ENCODE data around the gene IFT22. TPM values are rescaled to one million over a fixed set of nuclear protein-coding genes. Genes with fewer than 3 reads are reported as not detected.
A peak's percentile ranks its signal among the peaks of the same experiment; 100 is the strongest.
"Not testable (repeated sequence)": the region's sequence is repeated elsewhere in the genome, so short reads cannot be mapped to it uniquely, and the experiment has no call there.

IFT22 gene
- total and polyA plus RNA-seq, 8 donors, result 18.8 to 51.0 (median 46.3) TPM

GRCh38 chr7:101273206-101273605 lies 48.4 kb downstream of the IFT22 start:
- no peak for ATAC-seq
- intact Hi-C loops (cut with DNase I), result no loop called here
- Histone ChIP-seq H3K9me3 (no peaks in the 10 kb centered on the region), H3K36me3 (no peaks in the 10 kb centered on the region), H3K4me1 (no peaks in the 10 kb centered on the region), H3K27me3 (peaks cover 0 to 27% of the 10 kb centered on the region in 2 donors), H3K27ac (no peak overlapping the region), H3K4me3 (no peak overlapping the region)
- TF ChIP-seq CTCF (IDR thresholded peaks at IDR 0.05), result no peak
- DNase-seq, result no peak

- DNase-seq (no peak), ATAC-seq (no peak)
- intact Hi-C loops (cut with DNase I), result no loop called here
- no peak overlapping the region for H3K4me3 ChIP-seq
- no peak for TF ChIP-seq CTCF (IDR thresholded peaks at IDR 0.05)
- peaks cover 0 to 23% of the 10 kb centered on the region in 2 donors for H3K27me3 ChIP-seq
- H3K4me1 ChIP-seq, result no peaks in the 10 kb centered on the region
- H3K27ac ChIP-seq, result no peak overlapping the region
- H3K9me3 ChIP-seq, result no peaks in the 10 kb centered on the region
- no peaks in the 10 kb centered on the region for H3K36me3 ChIP-seq
These were observed 50.6 kb downstream of the IFT22 start for GRCh38 chr7:101271021-101271420.

GRCh38 chr7:101269664-101270063 lies 51.9 kb downstream of the IFT22 start:
- Histone ChIP-seq H3K27ac (no peak overlapping the region), H3K36me3 (no peaks in the 10 kb centered on the region), H3K4me1 (no peaks in the 10 kb centered on the region), H3K27me3 (peaks cover 0 to 22% of the 10 kb centered on the region in 2 donors), H3K9me3 (no peaks in the 10 kb centered on the region), H3K4me3 (no peak overlapping the region)
- TF ChIP-seq CTCF (IDR thresholded peaks at IDR 0.05), result no peak
- DNase-seq, result peak in 1 of 4 donors; percentile 40
- intact Hi-C loops (cut with DNase I), result no loop called here
- no peak for ATAC-seq

GRCh38 chr7:101265622-101266516 lies 55.7 kb downstream of the IFT22 start:
- ATAC-seq (no peak), DNase-seq (peak in 1 of 4 donors; percentile 19)
- no peaks in the 10 kb centered on the region for H3K4me1 ChIP-seq
- H3K4me3 ChIP-seq, result no peak overlapping the region
- TF ChIP-seq CTCF (IDR thresholded peaks at IDR 0.05), result no peak
- no peak overlapping the region for H3K27ac ChIP-seq
- intact Hi-C loops (cut with DNase I), result no loop called here
- peaks cover 0 to 21% of the 10 kb centered on the region in 2 donors for H3K27me3 ChIP-seq
- no peaks in the 10 kb centered on the region for H3K36me3 ChIP-seq
- no peaks in the 10 kb centered on the region for H3K9me3 ChIP-seq

GRCh38 chr7:101264102-101264706 lies 57.4 kb downstream of the IFT22 start:
- H3K27ac ChIP-seq; H3K9me3 ChIP-seq; DNase-seq; H3K4me3 ChIP-seq; intact Hi-C loops (cut with DNase I); H3K36me3 ChIP-seq; H3K27me3 ChIP-seq; H3K4me1 ChIP-seq: not testable (repeated sequence)
- ATAC-seq, result peak; percentile 60

Other genes with a start within 250 kb of the IFT22 start
- gene TRIM56, start 236.3 kb downstream of the IFT22 start, total RNA-seq, result 10 to 100 TPM; 42.8 to 55.6 TPM
- 10 to 100 TPM; 23.4 to 29.2 (median 25.8) TPM for gene TRIM56, start 236.3 kb downstream of the IFT22 start, polyA plus RNA-seq (ENCODE audit: insufficient read length in 6 of 6)
- 10 to 100 TPM; 59.4 to 80.5 TPM for gene SERPINE1, start 194.7 kb downstream of the IFT22 start, total RNA-seq
- gene SERPINE1, start 194.7 kb downstream of the IFT22 start, polyA plus RNA-seq (ENCODE audit: insufficient read length in 6 of 6), result 1 to 10 TPM; 2.5 to 6.5 (median 3.9) TPM
- 10 to 100 TPM; 39.4 to 48.7 TPM for gene AP1S1, start 167.3 kb downstream of the IFT22 start, total RNA-seq
- gene AP1S1, start 167.3 kb downstream of the IFT22 start, polyA plus RNA-seq (ENCODE audit: insufficient read length in 6 of 6), result 10 to 100 TPM; 83.9 to 92.6 (median 85.8) TPM
- gene VGF, start 156.2 kb downstream of the IFT22 start, total RNA-seq, result not detected
- 1 to 10 TPM in 2 of 6 donors, under 1 TPM in 4; 0.82 to 1.4 (median 0.95) TPM for gene VGF, start 156.2 kb downstream of the IFT22 start, polyA plus RNA-seq (ENCODE audit: insufficient read length in 6 of 6)
- not detected for gene NAT16, start 141.5 kb downstream of the IFT22 start, total RNA-seq
- gene NAT16, start 141.5 kb downstream of the IFT22 start, polyA plus RNA-seq (ENCODE audit: insufficient read length in 6 of 6), result under 1 TPM; 0.04 to 0.27 (median 0.09) TPM
- gene MOGAT3, start 120.8 kb downstream of the IFT22 start, total RNA-seq, result not detected
- under 1 TPM in 5 of 6 donors, not detected in 1; 0.07 to 0.11 (median 0.08) TPM for gene MOGAT3, start 120.8 kb downstream of the IFT22 start, polyA plus RNA-seq (ENCODE audit: insufficient read length in 6 of 6)
- 100 to 1,000 TPM in 1 of 2 donors, 10 to 100 TPM in 1; 97.1 to 120 TPM for gene PLOD3, start 104.2 kb downstream of the IFT22 start, total RNA-seq
- gene PLOD3, start 104.2 kb downstream of the IFT22 start, polyA plus RNA-seq (ENCODE audit: insufficient read length in 6 of 6), result 10 to 100 TPM; 60.9 to 69.2 (median 64.5) TPM
- gene ZNHIT1, start 103.6 kb downstream of the IFT22 start, total RNA-seq, result 10 to 100 TPM; 66.1 to 70.5 TPM
- 10 to 100 TPM; 44.9 to 60.6 (median 52.3) TPM for gene ZNHIT1, start 103.6 kb downstream of the IFT22 start, polyA plus RNA-seq (ENCODE audit: insufficient read length in 6 of 6)
- gene CLDN15, start 84.0 kb downstream of the IFT22 start, total RNA-seq, result 1 to 10 TPM; 7.6 to 8.4 TPM
- gene CLDN15, start 84.0 kb downstream of the IFT22 start, polyA plus RNA-seq (ENCODE audit: insufficient read length in 6 of 6), result 10 to 100 TPM; 11.9 to 19.0 (median 16.8) TPM
- 100 to 1,000 TPM; 144 to 148 TPM for gene FIS1, start 76.7 kb downstream of the IFT22 start, total RNA-seq
- gene FIS1, start 76.7 kb downstream of the IFT22 start, polyA plus RNA-seq (ENCODE audit: insufficient read length in 6 of 6), result 100 to 1,000 TPM; 116 to 139 (median 129) TPM
- under 1 TPM in 1 of 2 donors, not detected in 1; 0.76 TPM for gene COL26A1, start 41.1 kb upstream of the IFT22 start, total RNA-seq
- 1 to 10 TPM; 5.5 to 7.7 (median 7.2) TPM for gene COL26A1, start 41.1 kb upstream of the IFT22 start, polyA plus RNA-seq (ENCODE audit: insufficient read length in 6 of 6)

Measured in left lung (tissue), 10 donors.